SK-N-SH treated with all-trans-retinoic acid at 6 μM for 48 hours (cell line): ENCODE results near the gene LENEP.
A peak's percentile ranks its signal among the peaks of the same experiment; 100 is the strongest.

Experiments used
- ATAC-seq: fragments of 200-7000 bp; cut with Tn5 transposase; 3 replicates; pipeline ENCODE4 v1.9.1; 2020; ENCODE audit warnings: mild to moderate bottlenecking, moderate library complexity
- BACH2 ChIP-seq: fragments of 250-450 bp; sonication (Bioruptor Pico); IDR thresholded peaks from 2 replicates; pipeline ENCODE4 v1.9.0; 2021; ENCODE audit warnings: mild to moderate bottlenecking, borderline replicate concordance
- CREB5 ChIP-seq: fragments of 250-450 bp; sonication (Bioruptor Pico); IDR thresholded peaks from 2 replicates; pipeline ENCODE4 v1.5.1; 2020; ENCODE audit warnings: low read depth, mild to moderate bottlenecking, moderate library complexity
- CSDC2 ChIP-seq: fragments of 250-450 bp; sonication (Bioruptor Pico); IDR thresholded peaks from 2 replicates; pipeline ENCODE4 v1.5.0; 2020; ENCODE audit warnings: mild to moderate bottlenecking, moderate library complexity
- CSRNP3 ChIP-seq: fragments of 250-450 bp; sonication (Bioruptor Pico); IDR thresholded peaks from 2 replicates; pipeline ENCODE4 v1.5.1; 2021; ENCODE audit warnings: mild to moderate bottlenecking, moderate library complexity
- ESRRG ChIP-seq: fragments of 250-450 bp; sonication (Bioruptor Pico); IDR thresholded peaks from 2 replicates; pipeline ENCODE4 v1.6.1; 2021; ENCODE audit warnings: mild to moderate bottlenecking
- GLIS3 ChIP-seq: fragments of 250-450 bp; sonication (Bioruptor Pico); IDR thresholded peaks from 2 replicates; pipeline ENCODE4 v1.5.0; 2020; ENCODE audit warnings: mild to moderate bottlenecking, moderate library complexity
- ISL1 ChIP-seq: fragments of 250-450 bp; sonication (Bioruptor Pico); IDR thresholded peaks from 2 replicates; pipeline ENCODE4 v2.1.2; 2022; ENCODE audit warnings: mild to moderate bottlenecking, moderate library complexity
- OSR1 ChIP-seq: fragments of 250-450 bp; sonication (Bioruptor Pico); IDR thresholded peaks from 2 replicates; pipeline ENCODE4 v1.8.0; 2022; ENCODE audit warnings: moderate library complexity, mild to moderate bottlenecking, inconsistent platforms
- PATZ1 ChIP-seq: fragments of 250-450 bp; sonication (Bioruptor Pico); IDR thresholded peaks from 2 replicates; pipeline ENCODE4 v1.8.0; 2020; ENCODE audit warnings: mild to moderate bottlenecking, moderate library complexity, borderline replicate concordance
- PPARA ChIP-seq: fragments of 250-450 bp; sonication (Bioruptor Pico); IDR thresholded peaks from 2 replicates; pipeline ENCODE4 v1.5.0; 2020; ENCODE audit warnings: mild to moderate bottlenecking, borderline replicate concordance
- RARB ChIP-seq: fragments of 250-450 bp; sonication (Bioruptor Pico); IDR thresholded peaks from 2 replicates; pipeline ENCODE4 v1.8.0; 2021; ENCODE audit warnings: mild to moderate bottlenecking, moderate library complexity
- SNAI2 ChIP-seq: fragments of 250-450 bp; sonication (Bioruptor Pico); IDR thresholded peaks from 2 replicates; pipeline ENCODE4 v1.5.0; 2020; ENCODE audit warnings: mild to moderate bottlenecking, moderate library complexity
- TOX ChIP-seq: fragments of 250-450 bp; sonication (Bioruptor Pico); IDR thresholded peaks from 2 replicates; pipeline ENCODE4 v1.8.0; 2021; ENCODE audit warnings: mild to moderate bottlenecking, moderate library complexity, borderline replicate concordance
- ZC3H10 ChIP-seq: fragments of 250-450 bp; sonication (Bioruptor Pico); IDR thresholded peaks from 2 replicates; pipeline ENCODE4 v1.5.1; 2021; ENCODE audit warnings: mild to moderate bottlenecking, moderate library complexity
- ZFP3 ChIP-seq: fragments of 250-450 bp; sonication (Bioruptor Pico); IDR thresholded peaks from 2 replicates; pipeline ENCODE4 v1.5.0; 2020; ENCODE audit warnings: mild to moderate bottlenecking, moderate library complexity
- ZFP30 ChIP-seq: fragments of 450-650 bp; formaldehyde crosslinking; IDR thresholded peaks from 2 replicates; pipeline ENCODE4 v1.5.0; 2022; ENCODE audit warnings: mild to moderate bottlenecking, moderate library complexity
- ZNF70 ChIP-seq: fragments of 450-650 bp; formaldehyde crosslinking; IDR thresholded peaks from 2 replicates; pipeline ENCODE4 v1.5.0; 2020; ENCODE audit warnings: mild to moderate bottlenecking, moderate library complexity
- TF ChIP-seq, protein P1 (sequence below): fragments of 250-450 bp; sonication (Bioruptor Pico); IDR thresholded peaks from 2 replicates; pipeline ENCODE4 v1.5.0; 2020; ENCODE audit warnings: mild to moderate bottlenecking, moderate library complexity
- TF ChIP-seq, protein P2 (sequence below): fragments of 250-450 bp; sonication (Bioruptor Pico); IDR thresholded peaks from 2 replicates; pipeline ENCODE4 v1.8.0; 2021; ENCODE audit warnings: low read depth, mild to moderate bottlenecking, moderate library complexity, borderline replicate concordance

LENEP gene

GRCh38 chr1:155017041-155017945 lies 23.9 kb downstream of the LENEP start:
- ATAC-seq: peak; percentile 97
- TF ChIP-seq ESRRG (CRISPR knock-in tag) (no peak), SNAI2 (CRISPR knock-in tag) (no peak), PATZ1 (CRISPR knock-in tag) (peak; percentile 44; the same call in 1 of the 2 replicates)

DNA sequence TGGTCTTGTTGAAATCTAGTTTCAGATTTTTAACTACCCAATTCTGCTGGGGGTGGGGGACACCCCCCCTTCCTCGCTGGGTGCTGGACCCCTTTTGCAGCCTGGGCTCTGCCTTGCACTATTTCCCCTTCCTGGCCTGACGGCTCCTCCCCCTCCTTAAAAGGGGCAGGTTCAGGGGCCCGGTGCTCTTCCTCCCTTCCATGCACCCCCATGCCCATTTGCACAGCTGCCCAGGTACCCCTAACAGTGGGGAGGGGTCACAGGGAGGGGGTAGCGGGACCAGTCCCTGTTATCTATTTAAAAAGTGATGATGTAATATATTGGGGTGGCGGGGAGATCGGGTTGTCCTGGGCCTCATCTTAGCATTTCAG lies 24.5 kb downstream of the LENEP start:
- ATAC-seq: no peak
- TF ChIP-seq ISL1 (CRISPR knock-in tag) (no peak), ZFP3 (no peak), OSR1 (CRISPR knock-in tag) (no peak), TOX (no peak), ZNF70 (CRISPR knock-in tag) (no peak), ZFP30 (no peak), CREB5 (CRISPR knock-in tag) (no peak), BACH2 (CRISPR knock-in tag) (no peak), ESRRG (CRISPR knock-in tag) (no peak), CSRNP3 (CRISPR knock-in tag) (no peak)
- TF ChIP-seq, protein P1, sequence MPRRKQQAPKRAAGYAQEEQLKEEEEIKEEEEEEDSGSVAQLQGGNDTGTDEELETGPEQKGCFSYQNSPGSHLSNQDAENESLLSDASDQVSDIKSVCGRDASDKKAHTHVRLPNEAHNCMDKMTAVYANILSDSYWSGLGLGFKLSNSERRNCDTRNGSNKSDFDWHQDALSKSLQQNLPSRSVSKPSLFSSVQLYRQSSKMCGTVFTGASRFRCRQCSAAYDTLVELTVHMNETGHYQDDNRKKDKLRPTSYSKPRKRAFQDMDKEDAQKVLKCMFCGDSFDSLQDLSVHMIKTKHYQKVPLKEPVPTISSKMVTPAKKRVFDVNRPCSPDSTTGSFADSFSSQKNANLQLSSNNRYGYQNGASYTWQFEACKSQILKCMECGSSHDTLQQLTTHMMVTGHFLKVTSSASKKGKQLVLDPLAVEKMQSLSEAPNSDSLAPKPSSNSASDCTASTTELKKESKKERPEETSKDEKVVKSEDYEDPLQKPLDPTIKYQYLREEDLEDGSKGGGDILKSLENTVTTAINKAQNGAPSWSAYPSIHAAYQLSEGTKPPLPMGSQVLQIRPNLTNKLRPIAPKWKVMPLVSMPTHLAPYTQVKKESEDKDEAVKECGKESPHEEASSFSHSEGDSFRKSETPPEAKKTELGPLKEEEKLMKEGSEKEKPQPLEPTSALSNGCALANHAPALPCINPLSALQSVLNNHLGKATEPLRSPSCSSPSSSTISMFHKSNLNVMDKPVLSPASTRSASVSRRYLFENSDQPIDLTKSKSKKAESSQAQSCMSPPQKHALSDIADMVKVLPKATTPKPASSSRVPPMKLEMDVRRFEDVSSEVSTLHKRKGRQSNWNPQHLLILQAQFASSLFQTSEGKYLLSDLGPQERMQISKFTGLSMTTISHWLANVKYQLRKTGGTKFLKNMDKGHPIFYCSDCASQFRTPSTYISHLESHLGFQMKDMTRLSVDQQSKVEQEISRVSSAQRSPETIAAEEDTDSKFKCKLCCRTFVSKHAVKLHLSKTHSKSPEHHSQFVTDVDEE (CRISPR knock-in tag): no peak
- TF ChIP-seq, protein P2, sequence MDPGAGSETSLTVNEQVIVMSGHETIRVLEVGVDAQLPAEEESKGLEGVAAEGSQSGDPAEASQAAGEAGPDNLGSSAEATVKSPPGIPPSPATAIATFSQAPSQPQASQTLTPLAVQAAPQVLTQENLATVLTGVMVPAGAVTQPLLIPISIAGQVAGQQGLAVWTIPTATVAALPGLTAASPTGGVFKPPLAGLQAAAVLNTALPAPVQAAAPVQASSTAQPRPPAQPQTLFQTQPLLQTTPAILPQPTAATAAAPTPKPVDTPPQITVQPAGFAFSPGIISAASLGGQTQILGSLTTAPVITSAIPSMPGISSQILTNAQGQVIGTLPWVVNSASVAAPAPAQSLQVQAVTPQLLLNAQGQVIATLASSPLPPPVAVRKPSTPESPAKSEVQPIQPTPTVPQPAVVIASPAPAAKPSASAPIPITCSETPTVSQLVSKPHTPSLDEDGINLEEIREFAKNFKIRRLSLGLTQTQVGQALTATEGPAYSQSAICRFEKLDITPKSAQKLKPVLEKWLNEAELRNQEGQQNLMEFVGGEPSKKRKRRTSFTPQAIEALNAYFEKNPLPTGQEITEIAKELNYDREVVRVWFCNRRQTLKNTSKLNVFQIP (CRISPR knock-in tag): no peak
- TF ChIP-seq, all 23 proteins: peak for 0

DNA sequence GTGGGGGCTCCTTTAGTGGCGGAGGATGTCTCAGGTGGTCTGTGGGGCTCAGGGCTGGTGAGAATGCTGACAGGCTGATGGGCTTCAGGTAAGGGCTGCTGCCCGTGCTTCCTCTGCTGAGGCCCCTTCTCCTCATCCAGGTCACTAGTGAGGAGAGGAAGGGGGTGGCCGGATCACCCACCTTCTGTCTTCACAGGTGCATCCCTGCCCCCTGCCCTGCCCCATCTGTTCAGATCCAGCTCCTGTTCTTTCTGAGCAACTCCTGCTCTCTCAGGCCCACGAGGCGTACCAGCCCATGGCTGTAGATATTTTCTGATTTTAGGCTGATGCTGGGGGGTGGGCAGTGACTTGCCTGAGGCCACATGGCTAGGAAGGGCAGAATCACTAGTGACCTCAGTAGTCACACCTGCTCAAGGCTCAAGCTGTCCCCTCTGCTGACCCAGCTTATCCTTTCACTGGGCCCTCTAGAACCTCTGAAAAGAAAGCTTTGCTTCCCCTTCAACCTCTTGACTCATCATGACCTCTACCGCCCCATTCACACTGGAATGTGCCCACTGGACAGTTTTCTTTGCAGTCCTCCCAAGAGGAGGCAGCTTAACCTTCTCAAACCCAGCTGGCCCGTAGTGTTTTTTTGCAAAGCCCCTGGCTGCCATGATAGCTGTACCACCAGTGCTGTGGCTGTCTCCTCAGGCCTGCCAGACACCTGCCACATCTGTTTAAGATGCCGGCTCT lies 25.4 kb downstream of the LENEP start:
- ATAC-seq: no peak
- no peak for TF ChIP-seq CSRNP3 (CRISPR knock-in tag)
- no peak for TF ChIP-seq PPARA (CRISPR knock-in tag)
- no peak for TF ChIP-seq GLIS3 (CRISPR knock-in tag)
- TF ChIP-seq TOX: no peak
- no peak for TF ChIP-seq OSR1 (CRISPR knock-in tag)
- no peak for TF ChIP-seq CSDC2
- no peak for TF ChIP-seq RARB (CRISPR knock-in tag)
- TF ChIP-seq ZC3H10 (CRISPR knock-in tag): no peak
- no peak for TF ChIP-seq SNAI2 (CRISPR knock-in tag)
- no peak for TF ChIP-seq ESRRG (CRISPR knock-in tag)
- TF ChIP-seq PATZ1 (CRISPR knock-in tag): no peak
- TF ChIP-seq, protein P1 (CRISPR knock-in tag): no peak
- no peak for TF ChIP-seq ZFP3
- TF ChIP-seq ZNF70 (CRISPR knock-in tag): no peak
